PC-9 (cell line): Measurements from ENCODE around the gene GMPR2. TPM values are rescaled to one million over a fixed set of nuclear protein-coding genes. Genes with fewer than 3 reads are reported as not detected.

Source experiments
- BruUV-seq: library from RNA; stranded (reverse); fragments of 400-500 nt; replicated peaks from 2 replicates; lab custom pipeline; 2021; lab: Mats Ljungman, UMichigan
- CTCF ChIA-PET: fragments of 300-600 bp; sonication (Branson Sonifier 250); formaldehyde crosslinking; loops from one replicate; lab custom pipeline; 2022; ENCODE audit warnings: antibody characterized with exemption; lab: Charles Lee
- POLR2A ChIA-PET: fragments of 300-600 bp; sonication (Branson Sonifier 250); formaldehyde crosslinking; loops from one replicate; lab custom pipeline; 2022; ENCODE audit warnings: antibody characterized with exemption; ENCODE audit not compliant: unreplicated experiment; lab: Charles Lee
- DNase-seq, 2 experiments: peaks; one replicate each; pipeline versions ENCODE4 v3.0.0 to v3.0.0-alpha.2; 2015 to 2022; ENCODE audit warnings: mixed read lengths in 1 of 2
- H2AFZ ChIP-seq: fragments of 200-600 bp; sonication (generic); 2 replicates; pipeline ENCODE4 v1.8.1; 2017; ENCODE audit warnings: antibody characterized with exemption
- H3F3A ChIP-seq: fragments of 200-600 bp; sonication (generic); 2 replicates; pipeline ENCODE4 v1.8.1; 2017; ENCODE audit warnings: antibody characterized with exemption, mild to moderate bottlenecking, low read depth; ENCODE audit not compliant: insufficient read depth
- H3K27ac ChIP-seq: fragments of 200-600 bp; sonication (generic); 2 replicates; pipeline ENCODE4 v1.6.1; 2016; ENCODE audit warnings: mixed run types
- H3K27me3 ChIP-seq: fragments of 200-600 bp; sonication (generic); 2 replicates; pipeline ENCODE4 v1.6.1; 2016; ENCODE audit warnings: low read depth, mixed run types; ENCODE audit not compliant: insufficient read depth
- H3K36me3 ChIP-seq: fragments of 200-600 bp; sonication (generic); 2 replicates; pipeline ENCODE4 v1.6.1; 2016; ENCODE audit warnings: low read depth, mixed run types
- H3K4me1 ChIP-seq: fragments of 200-600 bp; sonication (generic); replicated peaks from 2 replicates; pipeline ENCODE4 v1.6.1; 2016; ENCODE audit warnings: mixed run types; ENCODE audit not compliant: insufficient read depth
- H3K4me2 ChIP-seq: fragments of 200-600 bp; sonication (generic); 2 replicates; pipeline ENCODE4 v1.6.1; 2017; ENCODE audit warnings: mixed run types
- H3K4me3 ChIP-seq: fragments of 200-600 bp; sonication (generic); 2 replicates; pipeline ENCODE4 v1.6.1; 2016; ENCODE audit warnings: mixed run types
- H3K79me2 ChIP-seq: fragments of 200-600 bp; sonication (generic); 2 replicates; pipeline ENCODE4 v1.6.1; 2017; ENCODE audit warnings: low read depth, mixed run types
- H3K9me2 ChIP-seq: fragments of 200-600 bp; sonication (generic); 2 replicates; pipeline ENCODE4 v1.8.1; 2017; ENCODE audit warnings: mild to moderate bottlenecking; ENCODE audit not compliant: insufficient read depth
- H3K9me3 ChIP-seq: fragments of 200-600 bp; sonication (generic); 2 replicates; pipeline ENCODE4 v1.8.1; 2016; ENCODE audit warnings: low read depth; ENCODE audit not compliant: insufficient read depth
- H4K20me1 ChIP-seq: fragments of 200-600 bp; sonication (generic); 2 replicates; pipeline ENCODE4 v1.8.1; 2017; ENCODE audit not compliant: insufficient read depth
- EZH2 ChIP-seq: fragments of 200-600 bp; sonication (generic); IDR thresholded peaks from 2 replicates; pipeline ENCODE4 v1.8.0; 2017; ENCODE audit warnings: antibody characterized with exemption, low read depth
- intact Hi-C: fragments of 100-400 bp; cut with micrococcal nuclease; formaldehyde crosslinking; loops from one replicate; pipeline ENCODE4 v1.10.0; 2022; ENCODE audit not compliant: unreplicated experiment
- total RNA-seq: library from RNA; stranded (reverse); gene quantifications from 2 replicates; pipeline ENCODE4 v1.2.3, GENCODE V29; 2021
- TF ChIP-seq, protein P1 (sequence below): fragments of 200-600 bp; sonication (generic); conservative IDR thresholded peaks from 2 replicates; pipeline ENCODE4 v1.6.1; 2017; ENCODE audit warnings: mixed run types, antibody characterized with exemption, mild to moderate bottlenecking, moderate library complexity

Gene GMPR2
- total RNA-seq, 1 experiment from 2014 or later: 55.3 TPM

DNA sequence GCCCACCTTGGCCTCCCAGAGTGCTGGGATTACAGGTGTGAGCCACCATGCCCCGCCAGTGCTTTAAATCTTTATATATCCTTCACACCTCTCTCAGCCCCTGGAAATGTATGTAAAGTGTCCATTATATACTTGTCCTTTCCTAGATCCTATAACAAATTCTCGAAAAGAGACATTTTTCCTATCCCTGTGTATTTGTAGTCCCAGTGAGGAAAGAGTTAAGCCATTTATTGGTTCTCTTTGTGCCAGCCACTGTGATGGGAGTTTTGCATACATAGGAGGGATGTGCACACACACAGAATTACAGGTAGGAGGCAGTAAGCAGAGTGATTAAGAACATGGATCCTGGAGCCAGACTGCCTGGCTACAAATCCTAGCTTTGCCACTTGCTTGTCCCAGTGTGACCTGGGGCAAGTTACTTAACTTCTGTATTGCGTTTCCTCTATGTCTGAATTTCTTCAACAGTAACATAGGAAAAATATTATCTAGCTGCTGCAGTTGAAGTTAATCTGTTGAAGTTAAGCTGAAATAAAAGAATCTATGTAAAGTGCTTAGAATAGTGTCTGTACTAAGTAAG is 40.8 kb downstream of the GMPR2 start:
- POLR2A ChIA-PET: no interaction called here

DNA sequence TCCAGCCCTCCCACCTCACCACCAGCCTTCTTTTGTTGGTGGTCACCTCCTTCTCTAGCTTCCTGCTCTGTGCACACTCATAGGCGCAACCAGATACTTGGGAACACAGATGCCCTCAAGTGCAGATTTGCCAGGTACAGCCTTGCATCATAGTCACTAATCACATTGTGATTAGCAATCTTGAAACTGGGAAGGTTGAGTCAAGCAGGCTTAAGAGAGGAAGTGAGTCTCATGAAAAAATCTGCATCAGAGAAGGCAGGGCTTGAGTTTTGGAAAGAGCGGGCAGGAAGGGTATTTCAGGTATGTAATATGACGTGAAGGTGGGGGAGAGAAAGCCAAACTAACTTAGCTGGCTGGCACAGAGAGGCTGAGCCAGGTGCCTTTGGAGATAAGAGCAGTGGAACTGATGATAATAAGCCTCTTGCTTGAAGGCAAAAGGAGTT is 41.4 kb downstream of the GMPR2 start:
- no peak overlapping the region for H2AFZ ChIP-seq
- H3K9me3 ChIP-seq: no peaks in the 10 kb centered on the region
- intact Hi-C loops: loop anchor here (2.0 kb wide), 1 partner anchor 31 kb away; the partner anchor contains the start of gene TINF2
- DNase-seq: peak; percentile 41 to 86
- BruUV-seq: no TSS peak
- no peak overlapping the region for H3K4me3 ChIP-seq
- ChIA-PET POLR2A (no interaction called here), CTCF (interaction anchor here (0.6 to 1.0 kb wide), 4 partner anchors 11 to 180 kb away, joined by 3 to 4 read pairs (median 4); partner anchors contain the start of genes PCK2, TGM1 and TINF2)
- TF ChIP-seq, protein P1, sequence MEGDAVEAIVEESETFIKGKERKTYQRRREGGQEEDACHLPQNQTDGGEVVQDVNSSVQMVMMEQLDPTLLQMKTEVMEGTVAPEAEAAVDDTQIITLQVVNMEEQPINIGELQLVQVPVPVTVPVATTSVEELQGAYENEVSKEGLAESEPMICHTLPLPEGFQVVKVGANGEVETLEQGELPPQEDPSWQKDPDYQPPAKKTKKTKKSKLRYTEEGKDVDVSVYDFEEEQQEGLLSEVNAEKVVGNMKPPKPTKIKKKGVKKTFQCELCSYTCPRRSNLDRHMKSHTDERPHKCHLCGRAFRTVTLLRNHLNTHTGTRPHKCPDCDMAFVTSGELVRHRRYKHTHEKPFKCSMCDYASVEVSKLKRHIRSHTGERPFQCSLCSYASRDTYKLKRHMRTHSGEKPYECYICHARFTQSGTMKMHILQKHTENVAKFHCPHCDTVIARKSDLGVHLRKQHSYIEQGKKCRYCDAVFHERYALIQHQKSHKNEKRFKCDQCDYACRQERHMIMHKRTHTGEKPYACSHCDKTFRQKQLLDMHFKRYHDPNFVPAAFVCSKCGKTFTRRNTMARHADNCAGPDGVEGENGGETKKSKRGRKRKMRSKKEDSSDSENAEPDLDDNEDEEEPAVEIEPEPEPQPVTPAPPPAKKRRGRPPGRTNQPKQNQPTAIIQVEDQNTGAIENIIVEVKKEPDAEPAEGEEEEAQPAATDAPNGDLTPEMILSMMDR: no peak
- TF ChIP-seq EZH2: no peak
- H3K36me3 ChIP-seq: no peaks in the 10 kb centered on the region
- H3K27ac ChIP-seq: peak overlapping the region; percentile 75
- H3F3A ChIP-seq: peaks cover 25% of the 10 kb centered on the region
- no peaks in the 10 kb centered on the region for H3K79me2 ChIP-seq
- H3K4me2 ChIP-seq: peak overlapping the region; percentile 55
- no peaks in the 10 kb centered on the region for H3K9me2 ChIP-seq
- peaks cover 24% of the 10 kb centered on the region for H3K4me1 ChIP-seq
- no peaks in the 10 kb centered on the region for H3K27me3 ChIP-seq
- no peaks in the 10 kb centered on the region for H4K20me1 ChIP-seq

More for the DNA sequence above, 40.8 kb downstream of the GMPR2 start:
- DNase-seq: no peak
- no peaks in the 10 kb centered on the region for H3K9me2 ChIP-seq
- H3K27ac ChIP-seq: peak overlapping the region; percentile 75
- intact Hi-C loops: no loop called here
- CTCF ChIA-PET: interaction anchor here (0.8 to 1.0 kb wide), 2 partner anchors 10 to 31 kb away, joined by 3 to 4 read pairs; partner anchors contain the start of genes TGM1 and TINF2
- no peaks in the 10 kb centered on the region for H3K36me3 ChIP-seq
- no peak for TF ChIP-seq EZH2
- TF ChIP-seq, protein P1: no peak
- peaks cover 19% of the 10 kb centered on the region for H3F3A ChIP-seq
- no peaks in the 10 kb centered on the region for H3K9me3 ChIP-seq
- no peaks in the 10 kb centered on the region for H3K27me3 ChIP-seq
- H3K4me1 ChIP-seq: peaks cover 20% of the 10 kb centered on the region
- BruUV-seq: no TSS peak
- H3K79me2 ChIP-seq: no peaks in the 10 kb centered on the region
- no peak overlapping the region for H3K4me3 ChIP-seq
- H4K20me1 ChIP-seq: no peaks in the 10 kb centered on the region
- no peak overlapping the region for H2AFZ ChIP-seq
- peak overlapping the region; percentile 55 for H3K4me2 ChIP-seq

DNA sequence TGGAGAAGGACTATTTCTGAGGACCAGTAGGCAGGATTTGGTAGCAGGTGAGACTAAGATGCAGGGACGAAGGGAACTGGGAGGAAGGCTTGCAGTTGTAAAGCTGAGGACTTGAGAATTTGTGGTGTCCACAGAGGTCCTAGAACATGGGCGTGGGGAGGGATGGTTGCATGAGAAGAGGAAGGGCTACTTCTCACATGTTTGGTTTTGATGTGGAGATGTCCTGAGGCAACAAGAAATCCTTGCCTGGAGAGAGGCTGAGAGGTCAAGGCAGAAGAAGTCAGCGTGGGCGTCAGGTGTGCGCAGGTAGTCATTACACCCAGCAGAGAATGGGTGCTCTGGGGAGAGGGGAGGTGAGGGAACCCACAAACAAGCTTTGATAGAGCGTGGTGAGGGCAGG is 44.3 kb downstream of the GMPR2 start:
- H3K4me1 ChIP-seq: peaks cover 22% of the 10 kb centered on the region
- H3K9me3 ChIP-seq: no peaks in the 10 kb centered on the region
- intact Hi-C loops: no loop called here
- H3K79me2 ChIP-seq: no peaks in the 10 kb centered on the region
- H3K4me2 ChIP-seq: no peak overlapping the region
- no TSS peak for BruUV-seq
- TF ChIP-seq, protein P1: no peak
- no peak for TF ChIP-seq EZH2
- DNase-seq: no peak
- ChIA-PET CTCF (no interaction called here), POLR2A (no interaction called here)
- H3K27me3 ChIP-seq: no peaks in the 10 kb centered on the region
- H4K20me1 ChIP-seq: no peaks in the 10 kb centered on the region
- no peak overlapping the region for H2AFZ ChIP-seq
- no peaks in the 10 kb centered on the region for H3K36me3 ChIP-seq
- peaks cover 26% of the 10 kb centered on the region for H3F3A ChIP-seq
- H3K4me3 ChIP-seq: no peak overlapping the region
- no peak overlapping the region for H3K27ac ChIP-seq
- H3K9me2 ChIP-seq: no peaks in the 10 kb centered on the region
